C4-2B (cell line): ENCODE data around the gene SMAGP.

Experiments
- CTCF ChIP-seq: fragments of 450-650 bp; conservative IDR thresholded peaks from 2 replicates; pipeline ENCODE4 v1.5.1; 2017; ENCODE audit warnings: mild to moderate bottlenecking
- ZFX ChIP-seq: fragments of 450-650 bp; IDR thresholded peaks from 2 replicates; pipeline ENCODE4 v1.6.1; 2017

GRCh38 chr12:51242120-51242519, 28.1 kb downstream of the SMAGP start:
- TF ChIP-seq CTCF: no peak
- TF ChIP-seq ZFX: no peak
